Spleen (tissue), 11 donors: ENCODE measurements around the gene LRMDA. TPM values are rescaled to one million over a fixed set of nuclear protein-coding genes. Genes with fewer than 3 reads are reported as not detected.

Experiments
- DNase-seq: peaks from one replicate; pipeline ENCODE4 v3.0.0-alpha.2; 2020
- H3K27ac ChIP-seq, 8 donors: fragments of 200-600 bp; sonication (generic) in 7 of 8; 1 replicate in 4 of 8; 2 replicates in 4 of 8; pipeline versions ENCODE4 v1.5.0 to v1.8.0; 2016 to 2021; ENCODE audit warnings: inconsistent platforms in 4 of 8, mild to moderate bottlenecking in 4 of 8, moderate library complexity in 1 of 8
- H3K27me3 ChIP-seq, 7 donors: fragments of 200-600 bp; sonication (generic) in 6 of 7; replicated peaks in 1 of 7; 1 replicate in 4 of 7; 2 replicates in 3 of 7; pipeline versions ENCODE4 v1.5.0 to v1.8.0; 2016 to 2021; ENCODE audit warnings: inconsistent platforms in 3 of 7, mild to moderate bottlenecking in 1 of 7
- H3K36me3 ChIP-seq, 6 donors: fragments of 200-600 bp; sonication (generic) in 5 of 6; 1 replicate in 4 of 6; 2 replicates in 2 of 6; pipeline versions ENCODE4 v1.5.0 to v1.8.0; 2016 to 2021; ENCODE audit warnings: inconsistent platforms in 2 of 6
- H3K4me1 ChIP-seq, 6 donors: fragments of 200-600 bp; sonication (generic) in 5 of 6; 1 replicate in 3 of 6; 2 replicates in 3 of 6; pipeline versions ENCODE4 v1.5.0 to v1.8.0; 2016 to 2021; ENCODE audit warnings: inconsistent platforms in 3 of 6
- H3K4me3 ChIP-seq, 8 donors: fragments of 200-600 bp; sonication (generic) in 7 of 8; 1 replicate in 4 of 8; 2 replicates in 4 of 8; pipeline versions ENCODE4 v1.5.0 to v1.8.0; 2016 to 2021; ENCODE audit warnings: inconsistent platforms in 4 of 8, mild to moderate bottlenecking in 4 of 8, moderate library complexity in 2 of 8
- H3K9me3 ChIP-seq, 8 donors: fragments of 200-600 bp; sonication (generic) in 7 of 8; 1 replicate in 4 of 8; 2 replicates in 4 of 8; pipeline versions ENCODE4 v1.5.0 to v1.8.0; 2016 to 2021; ENCODE audit warnings: inconsistent platforms in 4 of 8
- CTCF ChIP-seq, 11 experiments: fragments of 200-600 bp in 7 of 11; fragments of 450-650 bp in 4 of 11; sonication (generic) in 4 of 11; IDR thresholded peaks in 8 of 11; conservative IDR thresholded peaks in 3 of 11; 1 replicate in 7 of 11; 2 replicates in 4 of 11; pipeline versions ENCODE4 v1.4.0 to v1.8.0; 2016 to 2021; ENCODE audit warnings: antibody characterized with exemption in 11 of 11, inconsistent platforms in 4 of 11, mild to moderate bottlenecking in 1 of 11
- POLR2A ChIP-seq, 3 donors: fragments of 450-650 bp; IDR thresholded peaks; one replicate each; pipeline ENCODE4 v1.5.1; 2017; ENCODE audit warnings: antibody characterized with exemption in 3 of 3, mild to moderate bottlenecking in 1 of 3
- POLR2AphosphoS5 ChIP-seq, 3 donors: sonication (generic); formaldehyde crosslinking; IDR thresholded peaks; one replicate each; pipeline ENCODE4 v1.5.1; 2017; ENCODE audit warnings: antibody characterized with exemption in 3 of 3
- WGBS, 5 donors: extraction: QIAGEN DNeasy Blood & Tissue Kit in 3 of 5; methylation state at CpG; one replicate each; pipeline versions ENCODE4 v1.1.5 to v1.1.7; 2013 to 2018; 5-methylcytosine and 5-hydroxymethylcytosine counted together
- intact Hi-C: fragments of 100-400 bp; cut with DNase I; formaldehyde crosslinking; loops from one replicate; pipeline ENCODE4 v1.15.0; 2023; ENCODE audit warnings: low total_unique reads
- polyA plus RNA-seq, 3 donors: library from polyadenylated mRNA; stranded (reverse); fragments of 200-250 nt; gene quantifications; one replicate each; pipeline ENCODE4 v1.2.1, GENCODE V29; 2013
- total RNA-seq, 7 donors: library from RNA; depleted of rRNA in 3 of 7; stranded (reverse); fragments of >200 nt in 3 of 7; fragmentation: NEBNext Ultra II Directional in 4 of 7; extraction: Animal tissue kit (Norgen Biotek cat#: 25700) in 4 of 7; gene quantifications; one replicate each; pipeline versions ENCODE4 v1.1.0 to v1.2.1, GENCODE V29; 2016 to 2021
- donor health status: healthy with polysubstance abuse.
- donor health status: DM: no; HTN: no; CAD: no; lungs with moderate emphysema.
- donor health status: DM: no; HTN: no; CAD: no.
- donor health status: Bipolar disorder and iron deficiency.
- donor health status: healthy.
- donor health status: DM: no; HTN: no; CAD: no.
- donor health status: DM: yes; HTN: yes; CAD: no.

The LRMDA gene
- total and polyA plus RNA-seq, 10 donors, result 7.3 to 46.6 (median 28.2) TPM

DNA sequence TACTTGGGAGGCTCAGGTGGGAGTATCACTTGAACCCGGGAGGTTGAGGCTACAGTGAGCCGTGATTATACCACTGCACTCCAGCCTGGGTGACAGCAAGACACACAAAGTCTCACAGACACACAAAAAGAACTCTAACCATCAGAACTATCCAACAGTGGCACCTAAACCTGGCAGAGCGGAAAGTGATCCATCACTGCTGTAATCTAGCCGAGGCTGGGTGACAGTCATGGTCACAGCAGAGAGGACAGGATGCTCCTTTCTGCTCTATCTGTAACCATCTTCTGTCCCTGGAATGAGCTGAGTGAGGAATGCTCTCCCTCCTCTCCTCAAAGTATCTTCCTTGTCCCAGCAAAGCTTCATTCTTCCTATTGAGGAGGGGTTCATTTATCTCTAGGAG lies 656.6 kb downstream of the LRMDA start:
- TF ChIP-seq POLR2A (IDR thresholded peaks at IDR 0.05) (no peak), CTCF (IDR thresholded peaks at IDR 0.05 in 8 of 11, conservative IDR thresholded peaks at IDR 0.05 in 3 of 11) (no peak), POLR2AphosphoS5 (IDR thresholded peaks at IDR 0.05) (no peak)
- Histone ChIP-seq H3K27me3 (no peaks in the 10 kb centered on the region), H3K27ac (no peak overlapping the region), H3K4me1 (peaks cover 0 to 10% (median 0%) of the 10 kb centered on the region in 6 donors), H3K36me3 (no peaks in the 10 kb centered on the region), H3K9me3 (no peaks in the 10 kb centered on the region), H3K4me3 (no peak overlapping the region)
- no peak for DNase-seq
- intact Hi-C loops, result no loop called here
- WGBS, 5 donors, result 77 to 94% (median 88%) methylated on average over 4 of the region's 4 CpGs

DNA sequence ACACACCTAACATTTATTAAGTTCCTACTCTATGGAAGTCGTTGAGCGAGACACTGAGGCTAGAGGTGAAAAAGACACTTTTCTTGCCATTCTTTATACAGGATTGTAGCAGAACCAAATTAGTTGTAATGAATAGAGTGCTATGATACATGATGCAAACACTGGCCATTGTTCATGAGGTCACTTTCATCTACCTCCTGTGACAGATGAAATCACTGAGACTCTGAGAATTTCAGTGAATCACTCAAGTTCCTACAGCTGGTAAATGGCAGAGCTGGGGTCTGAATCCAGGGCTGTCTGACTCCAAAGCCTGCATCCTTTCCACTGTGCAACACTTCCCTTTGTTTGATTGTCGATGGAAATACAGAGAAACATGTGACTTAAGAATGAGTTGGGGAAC lies 657.6 kb downstream of the LRMDA start:
- WGBS, 5 donors, result 76 to 84% (median 81%) methylated on average over 3 of the region's 3 CpGs
- TF ChIP-seq POLR2A (IDR thresholded peaks at IDR 0.05) (no peak), CTCF (IDR thresholded peaks at IDR 0.05 in 8 of 11, conservative IDR thresholded peaks at IDR 0.05 in 3 of 11) (no peak), POLR2AphosphoS5 (IDR thresholded peaks at IDR 0.05) (no peak)
- Histone ChIP-seq H3K9me3 (no peaks in the 10 kb centered on the region), H3K4me3 (no peak overlapping the region), H3K4me1 (peaks cover 0 to 10% (median 0%) of the 10 kb centered on the region in 6 donors), H3K36me3 (no peaks in the 10 kb centered on the region), H3K27ac (no peak overlapping the region), H3K27me3 (no peaks in the 10 kb centered on the region)
- intact Hi-C loops, result no loop called here
- no peak for DNase-seq

DNA sequence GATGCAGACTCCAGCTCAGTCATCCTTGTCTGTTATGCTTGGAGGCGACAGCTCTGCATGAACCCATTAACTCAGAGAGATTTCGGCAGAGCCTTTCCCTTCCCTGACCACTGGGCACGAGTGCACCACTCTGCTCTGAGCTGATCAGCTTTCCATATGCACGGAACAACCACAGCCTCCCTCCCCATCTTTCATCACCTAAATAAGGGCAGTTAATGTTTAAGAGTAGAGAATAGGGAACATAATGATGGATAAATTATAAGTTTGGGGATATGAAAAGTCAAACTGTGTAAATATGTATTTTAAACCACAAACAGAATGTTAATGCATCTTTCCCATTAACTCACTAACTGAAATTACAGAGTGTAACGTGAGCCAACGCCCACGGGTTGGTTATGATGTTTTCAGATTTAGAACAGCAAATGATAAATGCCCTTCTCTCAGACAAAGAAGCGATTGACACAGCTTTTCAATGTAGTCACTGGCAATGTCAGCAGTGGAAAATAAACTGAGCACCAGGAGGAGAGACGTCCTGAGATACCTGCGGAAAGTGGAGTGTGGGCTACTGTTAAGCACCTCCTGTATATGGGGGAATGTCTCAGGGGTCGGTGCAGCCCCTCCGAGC lies 658.2 kb downstream of the LRMDA start:
- 86 to 94% (median 91%) methylated on average over 12 of the region's 12 CpGs for WGBS, 5 donors
- Histone ChIP-seq H3K27me3 (no peaks in the 10 kb centered on the region), H3K4me1 (peaks cover 0 to 10% (median 0%) of the 10 kb centered on the region in 6 donors), H3K27ac (no peak overlapping the region), H3K4me3 (no peak overlapping the region), H3K9me3 (no peaks in the 10 kb centered on the region), H3K36me3 (no peaks in the 10 kb centered on the region)
- DNase-seq, result no peak
- TF ChIP-seq CTCF (IDR thresholded peaks at IDR 0.05 in 8 of 11, conservative IDR thresholded peaks at IDR 0.05 in 3 of 11), result no peak
- TF ChIP-seq POLR2AphosphoS5 (IDR thresholded peaks at IDR 0.05), result no peak
- no peak for TF ChIP-seq POLR2A (IDR thresholded peaks at IDR 0.05)
- intact Hi-C loops, result no loop called here

DNA sequence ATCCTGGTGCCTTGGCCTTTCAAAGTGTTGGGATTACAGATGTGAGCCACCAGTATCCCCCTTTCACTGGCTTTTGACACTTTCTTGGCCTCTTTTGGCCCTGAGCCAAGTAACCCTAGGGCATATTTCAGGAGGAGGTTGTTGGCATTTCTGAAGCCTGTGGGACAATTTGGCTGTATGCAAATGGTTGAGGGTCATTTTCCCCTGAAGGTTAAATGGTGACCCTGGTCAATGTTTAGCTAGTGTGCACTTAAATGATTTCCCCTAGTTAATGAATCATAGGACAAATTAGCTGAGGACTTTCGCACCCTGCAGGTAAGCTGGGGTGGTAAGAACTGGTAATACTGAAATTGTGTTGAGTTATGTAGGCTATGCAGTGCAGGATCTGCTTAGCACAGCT lies 660.5 kb downstream of the LRMDA start:
- DNase-seq, result no peak
- intact Hi-C loops, result no loop called here
- 64 to 92% (median 91%) methylated on average over 1 of the region's 1 CpG for WGBS, 5 donors
- Histone ChIP-seq H3K36me3 (no peaks in the 10 kb centered on the region), H3K9me3 (peaks cover 0 to 2% (median 0%) of the 10 kb centered on the region in 8 donors), H3K4me1 (no peaks in the 10 kb centered on the region), H3K27me3 (no peaks in the 10 kb centered on the region), H3K4me3 (no peak overlapping the region), H3K27ac (no peak overlapping the region)
- TF ChIP-seq CTCF (IDR thresholded peaks at IDR 0.05 in 8 of 11, conservative IDR thresholded peaks at IDR 0.05 in 3 of 11), result no peak
- TF ChIP-seq POLR2AphosphoS5 (IDR thresholded peaks at IDR 0.05), result no peak
- no peak for TF ChIP-seq POLR2A (IDR thresholded peaks at IDR 0.05)
